HFFc6 (cell line): ENCODE results near the gene PHC2. TPM values are rescaled to one million over a fixed set of nuclear protein-coding genes. Genes with fewer than 3 reads are reported as not detected.

Source experiments
- DNase-seq: peaks from one replicate; pipeline ENCODE4 v3.0.0-alpha.2; 2018
- H3K27ac Mint-ChIP-seq: 2 replicates; pipeline ENCODE4 v1.8.0; 2020; ENCODE audit warnings: mild to moderate bottlenecking, mixed read lengths
- H3K27me3 Mint-ChIP-seq: 2 replicates; pipeline ENCODE4 v1.8.0; 2021; ENCODE audit warnings: mild to moderate bottlenecking, moderate library complexity, mixed read lengths; ENCODE audit not compliant: insufficient read depth
- H3K36me3 Mint-ChIP-seq: 2 replicates; pipeline ENCODE4 v1.8.0; 2021; ENCODE audit warnings: low read depth, mixed read lengths
- H3K4me1 Mint-ChIP-seq: 2 replicates; pipeline ENCODE4 v1.8.0; 2020; ENCODE audit warnings: low read depth, mixed read lengths
- H3K4me3 Mint-ChIP-seq: 2 replicates; pipeline ENCODE4 v1.8.0; 2020; ENCODE audit warnings: mild to moderate bottlenecking, moderate library complexity, mixed read lengths
- H3K9me3 Mint-ChIP-seq: 2 replicates; pipeline ENCODE4 v1.8.0; 2020; ENCODE audit warnings: mild to moderate bottlenecking, mixed read lengths
- CTCF ChIP-seq: fragments of 200-600 bp; sonication (generic); IDR thresholded peaks from 2 replicates; pipeline ENCODE4 v1.5.0; 2021; ENCODE audit warnings: antibody characterized with exemption, mild to moderate bottlenecking
- total RNA-seq, 6 experiments: library from RNA; stranded (reverse); fragmentation: NEBNext Ultra II Directional; extraction: Animal tissue kit (Norgen Biotek cat#: 25700); gene quantifications; 2 replicates in 1 of 6; 3 replicates in 5 of 6; pipeline ENCODE4 v1.2.3, GENCODE V29; 2021

Gene PHC2
- total RNA-seq, 6 experiments from 2014 or later: 86.5 to 105 (median 99.6) TPM

GRCh38 chr1:33289858-33290154, 141.1 kb downstream of the PHC2 start:
- Mint-ChIP-seq H3K27ac (no peak overlapping the region), H3K27me3 (no peaks in the 10 kb centered on the region; the same call in 1 of the 2 replicates), H3K4me1 (no peaks in the 10 kb centered on the region; the same call in 1 of the 2 replicates), H3K9me3 (no peaks in the 10 kb centered on the region), H3K4me3 (no peak overlapping the region), H3K36me3 (peaks cover 11% of the 10 kb centered on the region)
- TF ChIP-seq CTCF: no peak
- no peak for DNase-seq

GRCh38 chr1:33288976-33289857, 141.7 kb downstream of the PHC2 start:
- no peak for DNase-seq
- Mint-ChIP-seq H3K4me3 (no peak overlapping the region), H3K4me1 (no peaks in the 10 kb centered on the region; the same call in 1 of the 2 replicates), H3K27ac (no peak overlapping the region), H3K9me3 (no peaks in the 10 kb centered on the region), H3K36me3 (peaks cover 11% of the 10 kb centered on the region), H3K27me3 (no peaks in the 10 kb centered on the region; the same call in 1 of the 2 replicates)
- no peak for TF ChIP-seq CTCF

- H3K27ac Mint-ChIP-seq: no peak overlapping the region
These were observed 143.6 kb downstream of the PHC2 start for GRCh38 chr1:33287317-33287716.

GRCh38 chr1:33286451-33287185, 144.3 kb downstream of the PHC2 start:
- Mint-ChIP-seq H3K36me3 (peaks cover 18% of the 10 kb centered on the region), H3K27me3 (no peaks in the 10 kb centered on the region), H3K4me1 (no peaks in the 10 kb centered on the region), H3K9me3 (no peaks in the 10 kb centered on the region), H3K4me3 (no peak overlapping the region), H3K27ac (no peak overlapping the region)
- no peak for TF ChIP-seq CTCF
- no peak for DNase-seq

More at GRCh38 chr1:33287317-33287716, 143.6 kb downstream of the PHC2 start:
- Mint-ChIP-seq H3K4me3 (no peak overlapping the region), H3K27me3 (no peaks in the 10 kb centered on the region), H3K4me1 (no peaks in the 10 kb centered on the region), H3K9me3 (no peaks in the 10 kb centered on the region), H3K36me3 (peaks cover 11% of the 10 kb centered on the region)
- no peak for TF ChIP-seq CTCF
- no peak for DNase-seq

- Mint-ChIP-seq H3K4me3 (no peak overlapping the region), H3K36me3 (peaks cover 11% of the 10 kb centered on the region), H3K9me3 (no peaks in the 10 kb centered on the region), H3K27me3 (no peaks in the 10 kb centered on the region; the same call in 1 of the 2 replicates), H3K27ac (no peak overlapping the region), H3K4me1 (no peaks in the 10 kb centered on the region)
- no peak for DNase-seq
- TF ChIP-seq CTCF: no peak
These were observed 146.8 kb downstream of the PHC2 start for GRCh38 chr1:33284049-33284448.
